Measurements from ENCODE around the gene CYP17A1.

GRCh38 chr10:102783568-102783967 lies 53.6 kb downstream of the CYP17A1 start:
- no peak for TF ChIP-seq CTCF (IDR thresholded peaks at IDR 0.05; ENCODE audit: insufficient read depth, low read length, poor library complexity, severe bottlenecking)
- TF ChIP-seq EZH2phosphoT487 (conservative IDR thresholded peaks at IDR 0.05; ENCODE audit: low read length) = no peak

Data from SU-DHL-6 (cell line).